Body of pancreas (tissue), 4 donors: Measurements from ENCODE around the gene PAIP2B.

Experiments
- POLR2A ChIP-seq, 3 donors: fragments of 450-650 bp; IDR thresholded peaks; one replicate each; pipeline ENCODE4 v1.6.1; 2016; ENCODE audit warnings: antibody characterized with exemption in 3 of 3, mild to moderate bottlenecking in 2 of 3
- TF ChIP-seq, protein P1 (sequence below), 7 experiments: fragments of 450-650 bp in 4 of 7; fragments of 200-600 bp in 3 of 7; sonication (generic) in 3 of 7; IDR thresholded peaks; one replicate each; pipeline ENCODE4 v1.5.1; 2016 to 2019; ENCODE audit warnings: antibody characterized with exemption in 7 of 7

DNA sequence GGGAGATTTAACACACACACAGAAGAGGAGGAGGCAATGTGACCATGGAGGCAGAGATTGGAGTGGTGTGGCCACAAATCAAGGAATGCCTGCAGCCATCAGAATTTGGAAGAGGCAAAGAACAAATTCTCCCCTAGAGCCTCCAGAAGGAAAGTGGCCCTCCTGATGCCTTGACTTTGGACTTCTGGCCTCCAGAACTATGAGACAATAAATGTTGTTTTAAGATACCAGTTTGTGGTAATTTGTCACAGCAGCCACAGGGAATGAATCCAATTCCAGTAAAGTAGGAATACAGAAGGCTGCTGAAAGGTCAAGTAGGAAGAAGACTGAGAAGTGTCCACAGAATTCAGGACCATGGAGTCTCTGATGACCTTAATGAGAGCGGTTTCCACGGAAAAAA, 18.1 kb downstream of the PAIP2B start:
- TF ChIP-seq, protein P1, sequence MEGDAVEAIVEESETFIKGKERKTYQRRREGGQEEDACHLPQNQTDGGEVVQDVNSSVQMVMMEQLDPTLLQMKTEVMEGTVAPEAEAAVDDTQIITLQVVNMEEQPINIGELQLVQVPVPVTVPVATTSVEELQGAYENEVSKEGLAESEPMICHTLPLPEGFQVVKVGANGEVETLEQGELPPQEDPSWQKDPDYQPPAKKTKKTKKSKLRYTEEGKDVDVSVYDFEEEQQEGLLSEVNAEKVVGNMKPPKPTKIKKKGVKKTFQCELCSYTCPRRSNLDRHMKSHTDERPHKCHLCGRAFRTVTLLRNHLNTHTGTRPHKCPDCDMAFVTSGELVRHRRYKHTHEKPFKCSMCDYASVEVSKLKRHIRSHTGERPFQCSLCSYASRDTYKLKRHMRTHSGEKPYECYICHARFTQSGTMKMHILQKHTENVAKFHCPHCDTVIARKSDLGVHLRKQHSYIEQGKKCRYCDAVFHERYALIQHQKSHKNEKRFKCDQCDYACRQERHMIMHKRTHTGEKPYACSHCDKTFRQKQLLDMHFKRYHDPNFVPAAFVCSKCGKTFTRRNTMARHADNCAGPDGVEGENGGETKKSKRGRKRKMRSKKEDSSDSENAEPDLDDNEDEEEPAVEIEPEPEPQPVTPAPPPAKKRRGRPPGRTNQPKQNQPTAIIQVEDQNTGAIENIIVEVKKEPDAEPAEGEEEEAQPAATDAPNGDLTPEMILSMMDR (IDR thresholded peaks at IDR 0.05), result no peak
- no peak for TF ChIP-seq POLR2A (IDR thresholded peaks at IDR 0.05)
